B cell (primary cell): ENCODE measurements around the gene UROS. TPM values are rescaled to one million over a fixed set of nuclear protein-coding genes. Genes with fewer than 3 reads are reported as not detected.

Experiments
- ATAC-seq: fragments of 200-7000 bp; cut with Tn5 transposase; one replicate; pipeline ENCODE4 v1.10.0; 2021; ENCODE audit warnings: low read depth, mild to moderate bottlenecking, moderate number of reproducible peaks, moderate library complexity
- CTCF ChIA-PET: fragments of 350-600 bp; sonication (Branson Sonifier 250); formaldehyde crosslinking; loops from one replicate; lab custom pipeline; 2021; ENCODE audit warnings: antibody characterized with exemption, inconsistent platforms; lab: Charles Lee
- POLR2A ChIA-PET: fragments of 350-600 bp; sonication (Branson Sonifier 250); formaldehyde crosslinking; loops from one replicate; lab custom pipeline; 2021; ENCODE audit warnings: antibody characterized with exemption; lab: Charles Lee
- DNase-seq: peaks from one replicate; pipeline ENCODE4 v3.0.0; 2013
- H2AFZ ChIP-seq: 2 replicates; pipeline ENCODE4 v1.6.1; 2012; ENCODE audit warnings: mild to moderate bottlenecking, low read depth, low read length; ENCODE audit not compliant: insufficient read depth, poor library complexity, severe bottlenecking
- H3K27ac ChIP-seq, 2 donors: 1 replicate in 1 of 2; 2 replicates in 1 of 2; pipeline ENCODE4 v1.5.1; 2012 to 2013; ENCODE audit warnings: low read length in 2 of 2, mild to moderate bottlenecking in 2 of 2, moderate library complexity in 1 of 2
- H3K27me3 ChIP-seq, 4 experiments: fragments of 200-600 bp in 1 of 4; sonication (generic) in 1 of 4; replicated peaks in 1 of 4; 1 replicate in 2 of 4; 2 replicates in 2 of 4; pipeline versions ENCODE4 v1.6.1 to v1.7.0; 2013 to 2016; ENCODE audit warnings: low read length in 3 of 4, mild to moderate bottlenecking in 2 of 4, mixed read lengths in 1 of 4, moderate library complexity in 1 of 4; ENCODE audit not compliant: insufficient read depth in 4 of 4, control insufficient read depth in 3 of 4; ENCODE audit errors: control extremely low read depth in 1 of 4
- H3K36me3 ChIP-seq, 2 experiments: replicated peaks in 1 of 2; 1 replicate in 1 of 2; 2 replicates in 1 of 2; pipeline versions ENCODE4 v1.6.1 to v1.7.1; 2013; ENCODE audit warnings: low read length in 1 of 2; ENCODE audit not compliant: insufficient read depth in 2 of 2, control insufficient read depth in 1 of 2; ENCODE audit errors: control extremely low read depth in 1 of 2, extremely low read depth in 1 of 2
- H3K4me1 ChIP-seq, 2 donors: fragments of 200-600 bp in 1 of 2; sonication (generic) in 1 of 2; 1 replicate in 1 of 2; 2 replicates in 1 of 2; pipeline versions ENCODE4 v1.5.1 to v1.6.1; 2013 to 2017; ENCODE audit warnings: low read length in 2 of 2; ENCODE audit not compliant: control insufficient read depth in 2 of 2, insufficient read depth in 2 of 2
- H3K4me2 ChIP-seq: replicated peaks from 2 replicates; pipeline ENCODE3; 2012; ENCODE audit warnings: mild to moderate bottlenecking, low read depth, low read length; ENCODE audit not compliant: poor library complexity, severe bottlenecking
- H3K4me3 ChIP-seq, 5 experiments: fragments of 200-600 bp in 1 of 5; sonication (generic) in 1 of 5; 1 replicate in 3 of 5; 2 replicates in 2 of 5; pipeline versions ENCODE4 v1.5.1 to v1.7.0; 2011 to 2016; ENCODE audit warnings: low read length in 4 of 5, mild to moderate bottlenecking in 4 of 5, low read depth in 2 of 5, control low read depth in 1 of 5, moderate library complexity in 1 of 5; ENCODE audit not compliant: insufficient read depth in 1 of 5; ENCODE audit errors: control extremely low read depth in 1 of 5, extremely low read depth in 1 of 5
- H3K79me2 ChIP-seq: fragments of 200-600 bp; sonication (generic); one replicate; pipeline ENCODE4 v1.6.0; 2016; ENCODE audit warnings: low read length; ENCODE audit not compliant: control insufficient read depth, insufficient read depth
- H3K9ac ChIP-seq: fragments of 200-600 bp; sonication (generic); 2 replicates; pipeline ENCODE4 v1.6.1; 2017; ENCODE audit warnings: mild to moderate bottlenecking, low read length, moderate library complexity
- H3K9me3 ChIP-seq, 3 donors: one replicate each; pipeline versions ENCODE4 v1.6.1 to v1.7.1; 2013; ENCODE audit warnings: low read length in 2 of 3; ENCODE audit not compliant: control insufficient read depth in 2 of 3, insufficient read depth in 1 of 3; ENCODE audit errors: control extremely low read depth in 1 of 3
- H4K20me1 ChIP-seq: 2 replicates; pipeline ENCODE4 v1.6.0; 2012; ENCODE audit warnings: mild to moderate bottlenecking, low read length; ENCODE audit not compliant: insufficient read depth, control insufficient read depth, poor library complexity, severe bottlenecking
- H3K27ac Mint-ChIP-seq: one replicate; pipeline ENCODE4 v1.8.0; 2021; ENCODE audit warnings: mixed read lengths
- H3K27me3 Mint-ChIP-seq: one replicate; pipeline ENCODE4 v1.8.0; 2021; ENCODE audit warnings: mixed read lengths
- H3K4me1 Mint-ChIP-seq: one replicate; pipeline ENCODE4 v1.8.0; 2021; ENCODE audit warnings: mixed read lengths
- H3K4me3 Mint-ChIP-seq: one replicate; pipeline ENCODE4 v1.8.0; 2021; ENCODE audit warnings: mixed read lengths
- H3K9me3 Mint-ChIP-seq: one replicate; pipeline ENCODE4 v1.8.0; 2022; ENCODE audit warnings: mixed read lengths; ENCODE audit not compliant: insufficient read depth
- CTCF ChIP-seq: fragments of 200-600 bp; IDR thresholded peaks from one replicate; pipeline ENCODE4 v1.8.0; 2022; ENCODE audit warnings: antibody characterized with exemption, mild to moderate bottlenecking
- EZH2 ChIP-seq: IDR thresholded peaks from 2 replicates; pipeline ENCODE4 v1.6.1; 2012; ENCODE audit warnings: borderline replicate concordance, low read depth, mild to moderate bottlenecking, moderate library complexity, low read length; ENCODE audit not compliant: insufficient read depth, poor library complexity, severe bottlenecking
- WGBS: methylation state at CpG from one replicate; pipeline ENCODE4 v1.1.5; 2013; ENCODE audit warnings: missing lambda C conversion rate; ENCODE audit not compliant: insufficient coverage; 5-methylcytosine and 5-hydroxymethylcytosine counted together
- intact Hi-C: fragments of 100-400 bp; cut with micrococcal nuclease; formaldehyde crosslinking; loops from one replicate; pipeline ENCODE4 v1.10.0; 2022
- polyA plus RNA-seq: library from polyadenylated mRNA; depleted of rRNA; stranded (reverse); fragments of >200 nt; gene quantifications from 2 replicates; pipeline ENCODE4 v1.2.3, GENCODE V29; 2012
- total RNA-seq, 2 donors: library from RNA; stranded (reverse); fragments of 120-200 nt in 1 of 2; gene quantifications; 1 replicate in 1 of 2; 2 replicates in 1 of 2; pipeline versions ENCODE4 v1.2.3 to v1.2.4, GENCODE V29; 2013 to 2022

The UROS gene
- total and polyA plus RNA-seq, 2 donors (not counting 1 experiment from before 2014, with no cell fraction given), result 28.3 to 37.1 TPM

DNA sequence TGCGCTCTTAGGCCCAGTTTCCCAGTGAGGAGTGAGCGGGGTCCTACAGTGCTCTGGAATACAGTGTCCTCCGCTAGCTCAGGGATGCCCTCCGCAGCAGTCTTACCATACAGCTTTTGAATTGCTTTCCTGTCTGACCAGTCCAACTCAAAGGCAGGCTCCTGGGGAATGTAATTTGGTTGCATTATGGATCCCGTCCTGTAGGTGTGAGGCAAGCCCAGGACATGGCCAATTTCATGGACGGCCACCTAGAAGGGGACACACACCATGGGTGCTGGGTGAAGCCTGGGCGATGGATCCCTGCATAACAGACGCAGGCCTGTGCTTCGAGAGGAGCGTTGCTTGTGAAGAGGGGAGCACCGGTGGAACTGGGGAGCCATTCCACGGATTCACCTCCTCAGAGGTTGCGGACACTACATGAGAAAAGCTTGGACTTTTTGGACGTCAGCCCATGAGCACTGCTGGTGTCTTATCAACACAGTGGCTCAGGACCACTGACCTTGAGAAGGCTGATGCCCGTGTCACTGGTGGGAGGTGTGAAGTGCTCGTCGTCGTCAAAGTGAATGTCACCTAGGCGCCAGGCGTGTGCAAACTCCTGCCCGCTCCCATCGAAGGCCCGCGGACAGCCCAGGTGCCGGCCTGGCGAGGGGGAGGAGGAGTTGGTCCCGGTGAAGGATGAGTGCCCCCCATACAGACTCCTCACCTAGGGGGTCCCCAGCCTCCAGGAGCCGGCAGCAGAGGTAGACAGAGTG, 50.8 kb downstream of the UROS start:
- ChIA-PET CTCF (no interaction called here), POLR2A (no interaction called here)
- TF ChIP-seq EZH2 (no peak), CTCF (no peak)
- Mint-ChIP-seq H3K27ac (no peak overlapping the region), H3K27me3 (no peaks in the 10 kb centered on the region), H3K4me1 (no peaks in the 10 kb centered on the region), H3K4me3 (no peak overlapping the region), H3K9me3 (no peaks in the 10 kb centered on the region)
- H4K20me1 ChIP-seq, result no peaks in the 10 kb centered on the region
- no peaks in the 10 kb centered on the region for H3K4me1 ChIP-seq
- DNase-seq (no peak), ATAC-seq (no peak)
- H3K4me3 ChIP-seq, result no peak overlapping the region
- no peaks in the 10 kb centered on the region for H3K27me3 ChIP-seq
- H3K9ac ChIP-seq, result no peak overlapping the region
- WGBS, result 95% methylated on average over 23 of the region's 28 CpGs
- no peak overlapping the region for H3K27ac ChIP-seq
- intact Hi-C loops, result no loop called here
- H3K79me2 ChIP-seq, result no peaks in the 10 kb centered on the region
- no peak overlapping the region for H3K4me2 ChIP-seq
- no peaks in the 10 kb centered on the region for H3K9me3 ChIP-seq
- H3K36me3 ChIP-seq, result peaks cover 1 to 6% of the 10 kb centered on the region in 2 experiments
- H2AFZ ChIP-seq, result no peak overlapping the region

- no peaks in the 10 kb centered on the region for H3K9me3 Mint-ChIP-seq
- ATAC-seq, result no peak
- H3K4me3 ChIP-seq, result no peak overlapping the region
- peaks cover 4 to 11% of the 10 kb centered on the region in 2 experiments for H3K36me3 ChIP-seq
- H3K9ac ChIP-seq, result no peak overlapping the region
- no peak overlapping the region for H2AFZ ChIP-seq
- H4K20me1 ChIP-seq, result no peaks in the 10 kb centered on the region
- no peaks in the 10 kb centered on the region for H3K27me3 ChIP-seq
- 95% methylated on average over 2 of the region's 5 CpGs for WGBS
- H3K27ac Mint-ChIP-seq, result peak overlapping the region; percentile 1
- H3K79me2 ChIP-seq, result no peaks in the 10 kb centered on the region
- H3K4me1 Mint-ChIP-seq, result no peaks in the 10 kb centered on the region
- H3K27me3 Mint-ChIP-seq, result no peaks in the 10 kb centered on the region
- no peak overlapping the region for H3K4me3 Mint-ChIP-seq
- H3K9me3 ChIP-seq, result no peaks in the 10 kb centered on the region
- CTCF ChIA-PET, result no interaction called here
- intact Hi-C loops, result no loop called here
- no peak overlapping the region for H3K4me2 ChIP-seq
- H3K27ac ChIP-seq, result no peak overlapping the region
- TF ChIP-seq EZH2 (no peak), CTCF (no peak)
- H3K4me1 ChIP-seq, result no peaks in the 10 kb centered on the region
- POLR2A ChIA-PET, result no interaction called here
- DNase-seq, result no peak
Measured at GRCh38 chr10:125770844-125771243, 52.2 kb downstream of the UROS start.
